Left cardiac atrium (tissue), 4 donors: ENCODE measurements around the gene DPH3. TPM values are rescaled to one million over a fixed set of nuclear protein-coding genes. Genes with fewer than 3 reads are reported as not detected.
A peak's percentile ranks its signal among the peaks of the same experiment; 100 is the strongest.
"Not testable (repeated sequence)": the region's sequence is repeated elsewhere in the genome, so short reads cannot be mapped to it uniquely, and the experiment has no call there.

Experiments
- ATAC-seq, 2 donors: fragments of 200-7000 bp; cut with Tn5 transposase; one replicate each; pipeline ENCODE4 v1.9.1; 2020; ENCODE audit warnings: mild to moderate bottlenecking in 2 of 2, moderate library complexity in 2 of 2
- DNase-seq: peaks from one replicate; pipeline ENCODE4 v3.0.0-alpha.2; 2020
- intact Hi-C, 2 donors: fragments of 100-400 bp; cut with DNase I; formaldehyde crosslinking; loops; one replicate each; pipeline versions ENCODE4 v1.14.1 to v1.15.1; 2022 to 2023
- long read RNA-seq: library from polyadenylated mRNA; unstranded; transcript quantifications from one replicate; pipeline ENCODE4 v2.0.0, GENCODE V29; 2021
- total RNA-seq, 2 donors: library from RNA; stranded (reverse); fragmentation: NEBNext Ultra II Directional; extraction: Animal tissue kit (Norgen Biotek cat#: 25700); gene quantifications; one replicate each; pipeline ENCODE4 v1.2.1, GENCODE V29; 2021
- donor health status: DM: no; HTN: yes; CAD: no.
- donor health status: DM: no; HTN: yes; CAD: no; lungs with severe emphysema.
- donor health status: DM: yes; HTN: yes; CAD: no.
- donor health status: Dilated cardiomyopathy.

The DPH3 gene
- 10 to 100 TPM; 18.5 to 22.1 TPM for total RNA-seq
- long read RNA-seq, transcript DPH3-202 (2 exons, 3,052 nt): minor isoform, 17 of 53 reads
- long read RNA-seq, transcript DPH3-204 (3 exons, 3,131 nt): major isoform, 34 of 53 reads
- long read RNA-seq, partial matches to known transcripts: 0 of 53 reads
- long read RNA-seq, other reads (novel, unspliced or antisense): 2 of 53 reads

GRCh38 chr3:16264708-16265454, at the start of gene DPH3, which contains the start of gene OXNAD1:
TSS of gene DPH3 (minus strand) at chr3:16264943. CDS start at chr3:16264876, 67 bp downstream.
TSS of gene OXNAD1 (plus strand) at chr3:16265212. CDS start at chr3:16270953, 5,741 bp downstream.
- peak; percentile 100 for ATAC-seq
- intact Hi-C loops: no loop called here

GRCh38 chr3:16313886-16314645, 49.3 kb upstream of the DPH3 start:
- intact Hi-C loops: no loop called here
- ATAC-seq (no peak), DNase-seq (no peak)

More at GRCh38 chr3:16264708-16265454, at the start of gene DPH3, which contains the start of gene OXNAD1:
- DNase-seq: peak; percentile 100

- ATAC-seq: peak; percentile 74 to 86
- peak; percentile 64 for DNase-seq
- intact Hi-C loops: no loop called here
These were observed 47.3 kb upstream of the DPH3 start for GRCh38 chr3:16311960-16312451.

- ATAC-seq, intact Hi-C loops, DNase-seq: not testable (repeated sequence)
These were observed 45.7 kb upstream of the DPH3 start for GRCh38 chr3:16310486-16310885.

- ATAC-seq (peak in 1 of 2 donors; percentile 40), DNase-seq (no peak)
- intact Hi-C loops: no loop called here
These were observed 44.8 kb upstream of the DPH3 start for GRCh38 chr3:16309558-16309957.

GRCh38 chr3:16308727-16309126, 44.0 kb upstream of the DPH3 start:
- DNase-seq: no peak
- intact Hi-C loops: no loop called here
- ATAC-seq: no peak

GRCh38 chr3:16307832-16308531, 43.2 kb upstream of the DPH3 start:
- no peak for ATAC-seq
- intact Hi-C loops: no loop called here
- no peak for DNase-seq

- intact Hi-C loops: no loop called here
- ATAC-seq (peak; percentile 51 to 55), DNase-seq (no peak)
These were observed 40.4 kb upstream of the DPH3 start for GRCh38 chr3:16305111-16305541.

- intact Hi-C loops: no loop called here
- DNase-seq (no peak), ATAC-seq (no peak)
These were observed 39.6 kb upstream of the DPH3 start for GRCh38 chr3:16304061-16305010.

GRCh38 chr3:16303037-16303575, 38.4 kb upstream of the DPH3 start:
- intact Hi-C loops: no loop called here
- DNase-seq: no peak
- ATAC-seq: no peak

GRCh38 chr3:16302082-16302631, 37.4 kb upstream of the DPH3 start:
- DNase-seq (no peak), ATAC-seq (no peak)
- intact Hi-C loops: no loop called here

- intact Hi-C loops: no loop called here
These were observed 36.8 kb upstream of the DPH3 start for GRCh38 chr3:16301507-16301906.

GRCh38 chr3:16300881-16301359, 36.2 kb upstream of the DPH3 start:
- intact Hi-C loops: no loop called here
- ATAC-seq: peak; percentile 29 to 67
- no peak for DNase-seq

More at GRCh38 chr3:16301507-16301906, 36.8 kb upstream of the DPH3 start:
- ATAC-seq (no peak), DNase-seq (no peak)

- ATAC-seq (no peak), DNase-seq (no peak)
- intact Hi-C loops: no loop called here
These were observed 35.6 kb upstream of the DPH3 start for GRCh38 chr3:16300307-16300706.

- ATAC-seq (no peak), DNase-seq (no peak)
- intact Hi-C loops: loop anchor here in 1 of 2 donors (10.0 kb wide), 1 partner anchor 215 kb away; the partner anchor contains the start of gene RFTN1
These were observed 35.0 kb upstream of the DPH3 start for GRCh38 chr3:16299746-16300145.

GRCh38 chr3:16298891-16299290, 34.1 kb upstream of the DPH3 start:
- intact Hi-C loops: loop anchor here in 1 of 2 donors (10.0 kb wide), 1 partner anchor 216 kb away; the partner anchor contains the start of gene RFTN1
- no peak for ATAC-seq
- DNase-seq: no peak
